PC-3 (cell line): ENCODE measurements around the gene SLC22A13.

Experiments used
- CTCF ChIP-seq: fragments of 300-600 bp; sonication (generic); conservative IDR thresholded peaks from 2 replicates; pipeline ENCODE4 v1.5.1; 2017; ENCODE audit warnings: antibody characterized with exemption, low read depth, mild to moderate bottlenecking, low read length
- EZH2 ChIP-seq: fragments of 300-600 bp; sonication (generic); IDR thresholded peaks from one replicate; pipeline ENCODE4 v1.6.1; 2017; ENCODE audit warnings: antibody characterized with exemption, mild to moderate bottlenecking, low read length; ENCODE audit not compliant: unreplicated experiment

- TF ChIP-seq CTCF, result no peak
- no peak for TF ChIP-seq EZH2
These were observed 2.5 kb downstream of the SLC22A13 start for GRCh38 chr3:38268087-38268486.
